HEK293T (cell line): ENCODE results near the gene CTNS.

Source experiments
- CTCF ChIA-PET: fragments of 350-600 bp; formaldehyde crosslinking; extraction: SDS; loops from one replicate; lab custom pipeline; 2021; ENCODE audit warnings: antibody characterized with exemption, inconsistent platforms; lab: Yijun Ruan, JAX
- POLR2A ChIA-PET: fragments of 350-600 bp; formaldehyde crosslinking; extraction: SDS; loops from one replicate; lab custom pipeline; 2020; ENCODE audit warnings: antibody characterized with exemption, inconsistent platforms; lab: Yijun Ruan, JAX
- DNase-seq: peaks from one replicate; pipeline ENCODE4 v3.0.0; 2012; ENCODE audit warnings: mixed read lengths; ENCODE audit errors: extremely low spot score
- ARNT ChIP-seq: fragments of 450-650 bp; IDR thresholded peaks from 2 replicates; pipeline ENCODE4 v1.6.1; 2017; ENCODE audit warnings: mild to moderate bottlenecking
- BHLHE40 ChIP-seq: fragments of 450-650 bp; IDR thresholded peaks from 2 replicates; pipeline ENCODE4 v1.6.1; 2016; ENCODE audit warnings: mild to moderate bottlenecking, moderate library complexity, borderline replicate concordance
- CTBP1 ChIP-seq: fragments of 450-650 bp; IDR thresholded peaks from 2 replicates; pipeline ENCODE4 v1.6.1; 2016; ENCODE audit warnings: borderline replicate concordance
- ELF4 ChIP-seq: fragments of 450-650 bp; IDR thresholded peaks from 2 replicates; pipeline ENCODE4 v1.6.1; 2017; ENCODE audit warnings: antibody characterized with exemption
- FOXA1 ChIP-seq: fragments of 450-650 bp; IDR thresholded peaks from 2 replicates; pipeline ENCODE4 v1.6.1; 2016; ENCODE audit warnings: mild to moderate bottlenecking
- FOXK2 ChIP-seq: fragments of 450-650 bp; IDR thresholded peaks from 2 replicates; pipeline ENCODE4 v1.6.1; 2016; ENCODE audit warnings: mild to moderate bottlenecking
- FOXM1 ChIP-seq: fragments of 450-650 bp; IDR thresholded peaks from 2 replicates; pipeline ENCODE4 v1.6.1; 2017; ENCODE audit warnings: mild to moderate bottlenecking, borderline replicate concordance
- HDGF ChIP-seq: fragments of 450-650 bp; IDR thresholded peaks from 2 replicates; pipeline ENCODE4 v1.6.1; 2017; ENCODE audit warnings: antibody characterized with exemption, borderline replicate concordance
- L3MBTL2 ChIP-seq: fragments of 450-650 bp; conservative IDR thresholded peaks from 2 replicates; pipeline ENCODE4 v1.6.1; 2016; ENCODE audit warnings: mild to moderate bottlenecking
- LEF1 ChIP-seq: fragments of 450-650 bp; IDR thresholded peaks from 2 replicates; pipeline ENCODE4 v1.6.1; 2017; ENCODE audit warnings: mild to moderate bottlenecking, borderline replicate concordance
- NFRKB ChIP-seq: fragments of 450-650 bp; IDR thresholded peaks from 2 replicates; pipeline ENCODE4 v1.6.1; 2016; ENCODE audit warnings: mild to moderate bottlenecking, moderate library complexity
- SP1 ChIP-seq: fragments of 450-650 bp; IDR thresholded peaks from 2 replicates; pipeline ENCODE4 v1.6.1; 2017
- SUZ12 ChIP-seq: fragments of 450-650 bp; IDR thresholded peaks from 2 replicates; pipeline ENCODE4 v1.6.1; 2016; ENCODE audit warnings: mild to moderate bottlenecking
- TARDBP ChIP-seq: fragments of 450-650 bp; IDR thresholded peaks from 2 replicates; pipeline ENCODE4 v1.6.1; 2016
- ZNF384 ChIP-seq: fragments of 450-650 bp; IDR thresholded peaks from 2 replicates; pipeline ENCODE4 v1.6.1; 2016
- TF ChIP-seq, protein P1 (sequence below): fragments of 450-650 bp; IDR thresholded peaks from 2 replicates; pipeline ENCODE4 v1.6.1; 2016

CTNS gene

DNA sequence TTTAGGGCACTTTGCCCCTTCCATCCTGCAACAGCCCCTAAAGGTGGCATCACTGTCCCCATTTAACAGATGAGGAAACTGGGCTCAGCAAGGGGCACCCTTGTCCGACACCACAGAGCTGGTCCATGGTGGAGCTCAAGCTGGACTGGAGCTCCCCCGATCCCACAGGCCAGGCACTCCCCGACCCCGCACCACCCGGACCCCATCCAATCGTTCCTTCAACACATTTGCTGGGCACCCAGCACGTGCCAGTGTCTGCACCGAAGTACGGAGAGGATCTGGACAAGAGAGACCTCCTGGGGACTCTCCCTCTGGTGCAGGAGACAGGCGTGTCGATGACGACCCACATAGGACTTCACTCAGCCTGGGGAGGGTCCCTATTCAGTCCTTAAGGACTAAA is 45.5 kb downstream of the CTNS start:
- ChIA-PET POLR2A (no interaction called here), CTCF (interaction anchor here (0.8 to 1.5 kb wide), 4 partner anchors 8 to 73 kb away, joined by 3 to 6 read pairs (median 4); partner anchors contain the start of gene TRPV1)
- TF ChIP-seq ELF4 (no peak), FOXK2 (no peak), FOXM1 (no peak), L3MBTL2 (no peak), HDGF (no peak), CTBP1 (no peak), SP1 (no peak), ZNF384 (no peak), FOXA1 (no peak), BHLHE40 (no peak), SUZ12 (no peak), NFRKB (no peak)
- TF ChIP-seq, protein P1, sequence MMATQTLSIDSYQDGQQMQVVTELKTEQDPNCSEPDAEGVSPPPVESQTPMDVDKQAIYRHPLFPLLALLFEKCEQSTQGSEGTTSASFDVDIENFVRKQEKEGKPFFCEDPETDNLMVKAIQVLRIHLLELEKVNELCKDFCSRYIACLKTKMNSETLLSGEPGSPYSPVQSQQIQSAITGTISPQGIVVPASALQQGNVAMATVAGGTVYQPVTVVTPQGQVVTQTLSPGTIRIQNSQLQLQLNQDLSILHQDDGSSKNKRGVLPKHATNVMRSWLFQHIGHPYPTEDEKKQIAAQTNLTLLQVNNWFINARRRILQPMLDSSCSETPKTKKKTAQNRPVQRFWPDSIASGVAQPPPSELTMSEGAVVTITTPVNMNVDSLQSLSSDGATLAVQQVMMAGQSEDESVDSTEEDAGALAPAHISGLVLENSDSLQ = no peak
- no peak for DNase-seq

DNA sequence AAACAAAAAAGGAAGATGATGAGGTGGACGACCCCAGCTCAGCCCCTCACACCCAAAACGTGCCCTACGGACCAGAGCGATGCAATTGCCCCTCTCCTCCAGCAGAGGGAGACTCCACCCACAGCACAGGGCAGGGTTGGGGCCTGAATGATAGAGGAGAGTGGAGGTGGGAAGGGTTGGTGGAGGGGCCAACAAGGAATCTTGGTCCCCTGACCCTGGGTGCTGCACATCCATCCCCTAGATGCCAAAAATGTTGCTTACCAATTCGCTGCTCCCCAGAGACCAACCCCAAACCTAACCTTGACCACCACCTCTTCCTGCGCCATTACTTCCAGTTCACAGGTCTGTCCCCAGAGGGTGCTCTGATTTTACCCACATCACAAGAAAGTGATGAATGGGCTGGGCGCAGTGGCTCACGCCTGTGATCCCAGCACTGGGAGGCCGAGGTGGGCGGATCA is 46.5 kb downstream of the CTNS start:
- CTCF ChIA-PET = interaction anchor here (0.6 to 1.5 kb wide), 10 partner anchors 8 to 1193 kb away, joined by 3 to 6 read pairs (median 3); partner anchors contain the start of genes CTNS, SHPK and TRPV1
- TF ChIP-seq FOXA1 (no peak), SP1 (no peak), ZNF384 (no peak), FOXK2 (no peak), TARDBP (no peak), L3MBTL2 (no peak), ARNT (no peak), NFRKB (no peak), FOXM1 (no peak), HDGF (no peak), BHLHE40 (no peak), ELF4 (no peak), SUZ12 (no peak), LEF1 (no peak), CTBP1 (no peak)
- TF ChIP-seq, protein P1 = no peak
- peak; percentile 80 for DNase-seq
- POLR2A ChIA-PET = no interaction called here

DNA sequence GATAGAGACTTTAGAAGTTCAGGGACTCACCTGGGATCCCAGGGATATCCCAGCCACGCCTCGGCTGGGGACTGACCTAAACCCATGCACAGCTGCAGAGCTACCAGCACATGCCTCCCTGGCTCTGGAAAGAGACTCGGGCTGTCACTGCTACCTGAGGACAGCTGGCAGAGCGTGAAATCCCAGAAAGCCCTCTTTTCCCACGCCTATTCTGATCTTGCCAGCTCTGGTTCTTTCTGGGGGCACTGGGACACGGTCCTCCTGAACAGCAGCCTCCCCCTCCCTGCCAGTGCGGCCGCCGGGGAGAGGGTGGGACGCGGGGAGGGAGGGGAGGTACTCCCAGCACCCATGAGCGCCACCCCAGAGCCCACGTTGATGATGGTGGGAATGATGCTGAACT is 48.6 kb downstream of the CTNS start:
- DNase-seq = no peak
- ChIA-PET POLR2A (no interaction called here), CTCF (no interaction called here)
- no peak for TF ChIP-seq FOXK2
- TF ChIP-seq SUZ12 = no peak
- no peak for TF ChIP-seq LEF1

DNA sequence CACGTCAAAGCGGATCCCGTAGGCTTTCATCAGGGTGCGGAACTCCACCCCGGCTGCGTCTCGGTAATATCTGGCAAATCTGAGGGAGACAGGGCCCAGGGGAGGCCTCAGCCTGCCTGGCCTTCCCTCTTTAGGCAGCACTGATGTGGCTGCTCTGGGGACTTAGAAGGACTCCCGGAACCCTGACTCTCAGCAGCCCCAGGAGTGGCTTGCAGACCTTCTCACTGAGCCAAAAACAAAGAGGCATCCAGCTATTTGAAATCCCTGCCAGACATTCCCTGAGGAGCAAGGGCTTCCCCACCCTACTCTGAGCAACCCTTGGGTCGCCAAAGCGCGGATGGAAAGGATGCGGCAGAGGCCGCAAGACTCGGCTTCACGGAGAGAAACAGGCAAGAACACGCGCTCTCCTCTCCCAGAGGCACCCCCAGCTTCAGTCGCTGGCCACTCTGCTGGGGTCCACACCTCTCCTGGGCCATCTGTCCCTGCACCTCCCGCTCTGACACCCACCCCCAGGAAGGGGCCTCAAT is 51.5 kb downstream of the CTNS start:
- TF ChIP-seq SUZ12 (no peak), FOXA1 (no peak), SP1 (no peak), L3MBTL2 (no peak), ZNF384 (no peak)
- TF ChIP-seq, protein P1 = no peak
- POLR2A ChIA-PET = interaction anchor here (1.0 kb wide), 1 partner anchor 20 kb away, joined by 3 read pairs; the partner anchor contains the start of genes EMC6 and TAX1BP3
- CTCF ChIA-PET = no interaction called here
- DNase-seq = no peak

DNA sequence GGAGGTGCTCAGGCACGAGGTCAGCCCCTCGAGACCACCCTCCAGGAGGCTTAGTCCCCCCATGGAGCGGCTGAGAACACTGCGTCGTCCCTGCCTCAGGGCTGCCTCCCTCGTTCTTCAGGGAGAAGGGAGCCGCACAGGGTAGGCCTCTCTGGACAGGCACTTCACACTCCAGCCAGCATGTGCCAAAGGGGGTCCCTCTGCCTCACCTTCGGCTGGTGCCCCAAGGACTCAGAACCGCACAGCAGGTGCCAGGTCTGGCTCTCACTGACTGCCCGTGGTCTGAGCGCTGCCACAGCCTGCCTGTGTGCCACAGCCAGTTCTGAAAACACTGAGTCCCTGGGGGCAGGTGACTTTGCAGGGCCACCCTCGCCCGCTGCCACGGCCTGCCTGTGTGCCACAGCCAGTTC is 52.3 kb downstream of the CTNS start:
- DNase-seq = no peak
- TF ChIP-seq NFRKB (no peak), ZNF384 (no peak), L3MBTL2 (no peak), CTBP1 (no peak), FOXA1 (no peak), LEF1 (no peak), SP1 (no peak), ELF4 (no peak)

DNA sequence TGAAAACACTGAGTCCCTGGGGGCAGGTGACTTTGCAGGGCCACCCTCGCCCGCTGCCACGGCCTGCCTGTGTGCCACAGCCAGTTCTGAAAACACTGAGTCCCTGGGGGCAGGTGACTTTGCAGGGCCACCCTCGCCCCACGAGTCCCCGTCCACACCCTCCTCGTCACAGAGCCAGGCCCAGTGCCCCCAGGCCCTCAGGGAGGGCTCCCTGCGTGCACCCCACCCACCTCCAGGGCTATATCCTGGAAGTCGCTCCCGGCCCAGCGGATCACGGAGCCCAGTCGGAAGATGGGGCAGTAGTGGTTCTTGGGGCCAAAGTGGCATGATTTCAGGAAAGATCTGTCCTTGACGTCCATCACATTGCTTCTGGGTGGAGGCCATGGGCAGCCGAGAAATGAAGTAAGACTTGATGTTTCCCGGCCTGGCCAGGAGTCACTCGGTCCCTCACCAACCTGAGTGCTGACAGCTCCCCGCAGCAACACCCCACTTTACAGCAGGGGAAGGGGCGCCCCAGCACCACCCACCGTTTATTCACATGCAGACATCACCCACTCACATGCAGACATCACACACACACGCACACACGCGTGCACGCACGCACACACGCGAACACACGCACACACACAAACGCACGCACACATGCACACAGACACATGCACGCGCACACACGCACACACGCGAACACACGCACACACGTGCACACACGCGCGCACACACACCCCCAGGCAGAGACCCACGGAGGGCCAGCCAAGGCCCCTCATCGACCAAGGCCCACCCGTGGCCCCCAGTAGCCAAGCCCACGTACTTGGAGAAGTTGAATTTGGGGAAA is 52.9 kb downstream of the CTNS start:
- TF ChIP-seq SP1 (no peak), L3MBTL2 (no peak), BHLHE40 (no peak), NFRKB (no peak), CTBP1 (no peak), HDGF (no peak), LEF1 (no peak), FOXA1 (no peak), ZNF384 (no peak), FOXM1 (no peak), ARNT (no peak), FOXK2 (no peak), SUZ12 (no peak), ELF4 (no peak), TARDBP (no peak)
- TF ChIP-seq, protein P1 = no peak
- POLR2A ChIA-PET = no interaction called here
- CTCF ChIA-PET = no interaction called here
- no peak for DNase-seq

More for the DNA sequence above, 52.3 kb downstream of the CTNS start:
- POLR2A ChIA-PET = no interaction called here
- CTCF ChIA-PET = no interaction called here
